ENCODE measurements around the gene SLFNL1. TPM values are rescaled to one million over a fixed set of nuclear protein-coding genes. Genes with fewer than 3 reads are reported as not detected.
A peak's percentile ranks its signal among the peaks of the same experiment; 100 is the strongest.

SLFNL1 gene
- total RNA-seq, 1 experiment from 2014 or later = not detected

DNA sequence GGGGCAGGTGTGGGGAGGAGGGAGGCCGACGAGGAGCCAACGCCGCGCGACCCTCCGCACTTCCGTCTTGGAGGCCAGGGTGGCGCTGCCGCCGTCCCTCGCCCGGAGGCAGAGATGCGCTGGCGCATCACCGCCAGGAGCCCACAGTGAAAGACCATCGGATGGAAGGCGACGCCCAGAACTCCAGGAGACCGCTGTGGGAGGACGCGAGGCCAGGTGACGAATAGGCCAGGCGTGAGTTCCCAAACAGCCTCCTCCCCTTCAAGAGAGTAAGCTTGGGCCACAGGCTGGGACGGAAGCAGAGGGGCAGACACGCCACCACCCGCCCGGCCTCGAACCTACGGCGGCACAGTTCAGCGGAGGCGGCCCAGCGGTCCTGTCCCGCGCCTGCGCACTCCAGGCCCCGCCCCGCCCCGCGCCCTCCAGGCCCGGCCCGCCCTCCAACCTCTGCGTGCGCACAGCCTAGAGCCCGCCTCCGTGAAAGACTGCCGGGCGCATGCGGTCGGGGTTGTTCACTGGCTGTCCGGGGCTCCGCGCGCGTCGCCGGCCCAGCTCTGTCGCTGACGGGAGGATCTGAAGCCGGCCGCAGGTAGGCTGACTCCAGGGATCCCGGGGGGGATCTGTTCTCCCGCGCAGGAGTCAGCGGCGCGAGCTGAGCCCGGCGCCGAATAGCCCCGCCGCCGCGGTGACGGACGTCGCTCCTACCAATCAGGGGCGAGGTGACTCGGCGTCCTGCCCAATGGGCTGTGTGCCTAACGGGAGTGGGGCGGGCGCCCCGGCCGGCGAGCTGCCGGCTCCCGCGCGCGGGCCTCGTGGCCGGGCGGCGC is 42.1 kb downstream of the SLFNL1 start, which contains the start of gene CTPS1 (continued):
- no peak for TF ChIP-seq NFE2L1 (CRISPR knock-in tag; IDR thresholded peaks at IDR 0.05)
- peak; percentile 65 for TF ChIP-seq SP1 (CRISPR knock-in tag; conservative IDR thresholded peaks at IDR 0.05)
- TF ChIP-seq NR2C2 (CRISPR knock-in tag; IDR thresholded peaks at IDR 0.05) = no peak
- TF ChIP-seq NFYB (CRISPR knock-in tag; conservative IDR thresholded peaks at IDR 0.05; ENCODE audit: low read depth) = peak; percentile 93
- no peak for TF ChIP-seq RORB (CRISPR knock-in tag; IDR thresholded peaks at IDR 0.05)
- TF ChIP-seq GRHL2 (CRISPR knock-in tag; IDR thresholded peaks at IDR 0.05; ENCODE audit: insufficient replicate concordance, severe bottlenecking) = no peak
- no peak for TF ChIP-seq PRRX2 (CRISPR knock-in tag; IDR thresholded peaks at IDR 0.05)
- no peak for TF ChIP-seq MLX (CRISPR knock-in tag; IDR thresholded peaks at IDR 0.05)
- TF ChIP-seq, protein P1, sequence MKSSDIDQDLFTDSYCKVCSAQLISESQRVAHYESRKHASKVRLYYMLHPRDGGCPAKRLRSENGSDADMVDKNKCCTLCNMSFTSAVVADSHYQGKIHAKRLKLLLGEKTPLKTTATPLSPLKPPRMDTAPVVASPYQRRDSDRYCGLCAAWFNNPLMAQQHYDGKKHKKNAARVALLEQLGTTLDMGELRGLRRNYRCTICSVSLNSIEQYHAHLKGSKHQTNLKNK (CRISPR knock-in tag; IDR thresholded peaks at IDR 0.05) = no peak
- TF ChIP-seq ZNF121 (CRISPR knock-in tag; IDR thresholded peaks at IDR 0.05) = peak; percentile 65; the same call in 1 of the 2 replicates
- no peak for TF ChIP-seq ZNF416 (CRISPR knock-in tag; IDR thresholded peaks at IDR 0.05)
- peak; percentile 77 for TF ChIP-seq HMGXB4 (CRISPR knock-in tag; IDR thresholded peaks at IDR 0.05)
- peak; percentile 68 for TF ChIP-seq TEAD1 (CRISPR knock-in tag; IDR thresholded peaks at IDR 0.05)
- no peak for TF ChIP-seq RELA (CRISPR knock-in tag; IDR thresholded peaks at IDR 0.05; ENCODE audit: borderline replicate concordance)
- TF ChIP-seq JUN (CRISPR knock-in tag; IDR thresholded peaks at IDR 0.05) = no peak
- no peak for TF ChIP-seq ATF2 (CRISPR knock-in tag; IDR thresholded peaks at IDR 0.05; ENCODE audit: borderline replicate concordance, low read depth)
- TF ChIP-seq STAT6 (CRISPR knock-in tag; conservative IDR thresholded peaks at IDR 0.05; ENCODE audit: low read depth) = no peak
- TF ChIP-seq, protein P2, sequence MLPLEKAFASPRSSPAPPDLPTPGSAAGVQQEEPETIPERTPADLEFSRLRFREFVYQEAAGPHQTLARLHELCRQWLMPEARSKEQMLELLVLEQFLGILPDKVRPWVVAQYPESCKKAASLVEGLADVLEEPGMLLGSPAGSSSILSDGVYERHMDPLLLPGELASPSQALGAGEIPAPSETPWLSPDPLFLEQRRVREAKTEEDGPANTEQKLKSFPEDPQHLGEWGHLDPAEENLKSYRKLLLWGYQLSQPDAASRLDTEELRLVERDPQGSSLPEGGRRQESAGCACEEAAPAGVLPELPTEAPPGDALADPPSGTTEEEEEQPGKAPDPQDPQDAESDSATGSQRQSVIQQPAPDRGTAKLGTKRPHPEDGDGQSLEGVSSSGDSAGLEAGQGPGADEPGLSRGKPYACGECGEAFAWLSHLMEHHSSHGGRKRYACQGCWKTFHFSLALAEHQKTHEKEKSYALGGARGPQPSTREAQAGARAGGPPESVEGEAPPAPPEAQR (CRISPR knock-in tag; IDR thresholded peaks at IDR 0.05) = no peak
- TF ChIP-seq FOXP1 (CRISPR knock-in tag; IDR thresholded peaks at IDR 0.05; ENCODE audit: borderline replicate concordance) = 0 out of 2 replicates have a peak, but pooled peaks have one; percentile 65
- TF ChIP-seq, protein P3, sequence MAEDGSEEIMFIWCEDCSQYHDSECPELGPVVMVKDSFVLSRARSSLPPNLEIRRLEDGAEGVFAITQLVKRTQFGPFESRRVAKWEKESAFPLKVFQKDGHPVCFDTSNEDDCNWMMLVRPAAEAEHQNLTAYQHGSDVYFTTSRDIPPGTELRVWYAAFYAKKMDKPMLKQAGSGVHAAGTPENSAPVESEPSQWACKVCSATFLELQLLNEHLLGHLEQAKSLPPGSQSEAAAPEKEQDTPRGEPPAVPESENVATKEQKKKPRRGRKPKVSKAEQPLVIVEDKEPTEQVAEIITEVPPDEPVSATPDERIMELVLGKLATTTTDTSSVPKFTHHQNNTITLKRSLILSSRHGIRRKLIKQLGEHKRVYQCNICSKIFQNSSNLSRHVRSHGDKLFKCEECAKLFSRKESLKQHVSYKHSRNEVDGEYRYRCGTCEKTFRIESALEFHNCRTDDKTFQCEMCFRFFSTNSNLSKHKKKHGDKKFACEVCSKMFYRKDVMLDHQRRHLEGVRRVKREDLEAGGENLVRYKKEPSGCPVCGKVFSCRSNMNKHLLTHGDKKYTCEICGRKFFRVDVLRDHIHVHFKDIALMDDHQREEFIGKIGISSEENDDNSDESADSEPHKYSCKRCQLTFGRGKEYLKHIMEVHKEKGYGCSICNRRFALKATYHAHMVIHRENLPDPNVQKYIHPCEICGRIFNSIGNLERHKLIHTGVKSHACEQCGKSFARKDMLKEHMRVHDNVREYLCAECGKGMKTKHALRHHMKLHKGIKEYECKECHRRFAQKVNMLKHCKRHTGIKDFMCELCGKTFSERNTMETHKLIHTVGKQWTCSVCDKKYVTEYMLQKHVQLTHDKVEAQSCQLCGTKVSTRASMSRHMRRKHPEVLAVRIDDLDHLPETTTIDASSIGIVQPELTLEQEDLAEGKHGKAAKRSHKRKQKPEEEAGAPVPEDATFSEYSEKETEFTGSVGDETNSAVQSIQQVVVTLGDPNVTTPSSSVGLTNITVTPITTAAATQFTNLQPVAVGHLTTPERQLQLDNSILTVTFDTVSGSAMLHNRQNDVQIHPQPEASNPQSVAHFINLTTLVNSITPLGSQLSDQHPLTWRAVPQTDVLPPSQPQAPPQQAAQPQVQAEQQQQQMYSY (CRISPR knock-in tag; IDR thresholded peaks at IDR 0.05) = no peak
- peak; percentile 50; the same call in 1 of the 2 replicates for TF ChIP-seq ARID4B (CRISPR knock-in tag; IDR thresholded peaks at IDR 0.05; ENCODE audit: borderline replicate concordance)

All from WTC11 (cell line).